ACHN (cell line): ENCODE measurements around the gene ETV5.

ENCODE experiments used
- DNase-seq: peaks from one replicate; pipeline ENCODE4 v3.0.0-alpha.2; 2015
- in situ Hi-C: cut with HindIII; loops from 2 replicates; pipeline ENCODE4 v1.10.0; 2017; ENCODE audit warnings: low sequenced_read_pairs, low pct_ligation_motif_present, low pct_unique_long_range_greater_than_20kb

Gene ETV5

GRCh38 chr3:186003610-186004009, 105.3 kb downstream of the ETV5 start:
- in situ Hi-C loops, result no loop called here
- DNase-seq, result no peak

GRCh38 chr3:186002884-186003472, 105.9 kb downstream of the ETV5 start:
- peak; percentile 29 for DNase-seq
- in situ Hi-C loops, result no loop called here

GRCh38 chr3:186001842-186002241, 107.0 kb downstream of the ETV5 start:
- no peak for DNase-seq
- in situ Hi-C loops, result no loop called here

GRCh38 chr3:185999221-185999620, 109.7 kb downstream of the ETV5 start:
- in situ Hi-C loops, result loop anchor here (25.0 kb wide), 1 partner anchor 238 kb away; no protein-coding TSS in a partner anchor
- DNase-seq, result no peak

DNA sequence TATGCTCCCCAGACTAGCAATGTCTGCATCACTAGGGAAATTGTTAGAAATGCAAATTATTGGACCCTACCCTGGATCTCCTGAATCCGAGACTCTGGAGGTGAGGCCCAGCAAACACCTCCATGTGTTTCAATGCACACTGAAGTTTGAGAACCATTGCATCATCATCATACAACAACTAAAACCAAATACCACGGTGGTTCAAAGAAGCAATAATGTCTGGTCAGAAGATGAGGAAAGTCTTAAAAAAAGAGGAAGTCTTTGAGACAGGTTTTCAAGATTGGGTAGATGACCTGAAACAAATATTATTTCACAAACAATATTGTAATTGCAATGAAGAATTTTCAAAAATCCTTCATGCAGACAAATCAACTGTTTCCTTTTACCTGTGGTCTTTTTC, 110.8 kb downstream of the ETV5 start:
- in situ Hi-C loops, result loop anchor here (25.0 kb wide), 1 partner anchor 239 kb away; no protein-coding TSS in a partner anchor
- DNase-seq, result no peak

DNA sequence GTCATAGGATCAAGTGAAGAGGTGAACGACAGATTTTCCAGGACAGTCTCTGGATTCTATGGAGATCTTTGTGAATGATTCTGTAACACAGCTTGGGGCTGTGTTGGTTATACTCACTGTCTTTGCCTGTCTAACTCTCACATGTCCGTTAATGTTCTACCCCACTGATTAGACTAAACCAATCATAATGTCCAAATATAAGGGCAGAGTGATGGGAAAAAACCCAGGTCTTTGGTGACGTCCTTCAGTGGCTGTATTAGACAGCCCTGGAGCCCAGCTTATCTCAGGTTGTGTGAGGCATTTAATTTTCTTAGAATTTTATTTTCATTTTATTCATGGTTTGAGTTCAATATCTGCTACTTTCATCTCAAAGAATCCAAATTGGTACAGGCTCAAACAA, 111.8 kb downstream of the ETV5 start:
- in situ Hi-C loops, result loop anchor here (25.0 kb wide), 1 partner anchor 240 kb away; no protein-coding TSS in a partner anchor
- DNase-seq, result no peak
